GM10266 (cell line): Measurements from ENCODE around the gene AFF2.

Experiments used
- DNase-seq: peaks from one replicate; pipeline ENCODE4 v3.0.0; 2012; ENCODE audit errors: extremely low spot score
- TF ChIP-seq, protein P1 (sequence below): IDR thresholded peaks from 2 replicates; pipeline ENCODE4 v1.5.1; 2012; ENCODE audit warnings: mild to moderate bottlenecking, low read depth; ENCODE audit not compliant: control insufficient read depth, insufficient read depth; ENCODE audit errors: missing control alignments

Gene AFF2

DNA sequence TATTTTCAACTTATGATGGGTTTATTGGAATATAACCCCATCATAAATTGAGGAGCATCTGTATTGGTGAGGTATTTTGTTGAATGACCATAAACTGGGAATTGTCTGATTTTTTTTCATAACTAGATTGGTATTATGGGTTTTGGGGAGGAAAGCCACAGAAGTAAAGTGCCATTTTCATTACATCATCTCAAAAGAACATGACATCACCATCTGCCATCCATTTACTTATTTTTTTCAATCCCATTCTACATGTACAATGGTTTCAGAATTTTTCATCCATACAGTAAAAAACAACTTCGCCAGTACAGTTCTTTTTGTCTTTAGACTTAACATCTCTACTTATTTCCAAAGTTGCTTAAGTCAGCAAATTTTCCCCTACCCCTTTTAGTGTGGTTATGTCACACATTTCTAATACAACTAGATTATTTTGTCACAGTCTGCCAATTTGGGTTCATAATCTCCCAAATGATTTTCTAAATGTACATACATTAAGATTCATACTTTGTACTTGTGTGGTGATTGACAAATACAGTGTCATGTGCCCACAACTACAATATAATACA lies 545.3 kb downstream of the AFF2 start:
- no peak for DNase-seq
- TF ChIP-seq, protein P1, sequence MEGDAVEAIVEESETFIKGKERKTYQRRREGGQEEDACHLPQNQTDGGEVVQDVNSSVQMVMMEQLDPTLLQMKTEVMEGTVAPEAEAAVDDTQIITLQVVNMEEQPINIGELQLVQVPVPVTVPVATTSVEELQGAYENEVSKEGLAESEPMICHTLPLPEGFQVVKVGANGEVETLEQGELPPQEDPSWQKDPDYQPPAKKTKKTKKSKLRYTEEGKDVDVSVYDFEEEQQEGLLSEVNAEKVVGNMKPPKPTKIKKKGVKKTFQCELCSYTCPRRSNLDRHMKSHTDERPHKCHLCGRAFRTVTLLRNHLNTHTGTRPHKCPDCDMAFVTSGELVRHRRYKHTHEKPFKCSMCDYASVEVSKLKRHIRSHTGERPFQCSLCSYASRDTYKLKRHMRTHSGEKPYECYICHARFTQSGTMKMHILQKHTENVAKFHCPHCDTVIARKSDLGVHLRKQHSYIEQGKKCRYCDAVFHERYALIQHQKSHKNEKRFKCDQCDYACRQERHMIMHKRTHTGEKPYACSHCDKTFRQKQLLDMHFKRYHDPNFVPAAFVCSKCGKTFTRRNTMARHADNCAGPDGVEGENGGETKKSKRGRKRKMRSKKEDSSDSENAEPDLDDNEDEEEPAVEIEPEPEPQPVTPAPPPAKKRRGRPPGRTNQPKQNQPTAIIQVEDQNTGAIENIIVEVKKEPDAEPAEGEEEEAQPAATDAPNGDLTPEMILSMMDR = no peak
